GM12878 (cell line): Measurements from ENCODE around the gene SUGCT.
"Not testable (repeated sequence)": the region's sequence is repeated elsewhere in the genome, so short reads cannot be mapped to it uniquely, and the experiment has no call there.

ENCODE experiments used
- CTCF ChIP-seq, 3 experiments: IDR thresholded peaks in 2 of 3; conservative IDR thresholded peaks in 1 of 3; 2 replicates each; pipeline ENCODE4 v1.5.1; 2011; ENCODE audit warnings: low read depth in 3 of 3, low read length in 3 of 3, mild to moderate bottlenecking in 3 of 3, control low read depth in 2 of 3, moderate library complexity in 2 of 3, inconsistent platforms in 1 of 3, mixed read lengths in 1 of 3; ENCODE audit not compliant: control insufficient read depth in 2 of 3, insufficient read depth in 1 of 3; ENCODE audit errors: extremely low read depth in 1 of 3
- GABPA ChIP-seq: IDR thresholded peaks from 2 replicates; pipeline ENCODE4 v1.6.1; 2014; ENCODE audit warnings: antibody characterized with exemption, low read depth, mild to moderate bottlenecking, inconsistent platforms
- NFYB ChIP-seq: IDR thresholded peaks from 2 replicates; pipeline ENCODE4 v1.6.1; 2011; ENCODE audit warnings: low read depth, mild to moderate bottlenecking, low read length, improper control_type of control experiment, moderate library complexity; ENCODE audit not compliant: insufficient read depth
- POLR2AphosphoS5 ChIP-seq: IDR thresholded peaks from 2 replicates; pipeline ENCODE4 v1.6.1; 2011; ENCODE audit warnings: mild to moderate bottlenecking, low read length, inconsistent platforms
- SMC3 ChIP-seq: IDR thresholded peaks from 2 replicates; pipeline ENCODE4 v1.6.1; 2011; ENCODE audit warnings: low read length, improper control_type of control experiment, borderline replicate concordance
- SP1 ChIP-seq: IDR thresholded peaks from one replicate; pipeline ENCODE4 v1.6.1; 2011; ENCODE audit warnings: low read depth, low read length
- TARDBP ChIP-seq: IDR thresholded peaks from 2 replicates; pipeline ENCODE4 v1.6.1; 2016; ENCODE audit warnings: borderline replicate concordance
- USF2 ChIP-seq: IDR thresholded peaks from 2 replicates; pipeline ENCODE4 v1.6.1; 2011; ENCODE audit warnings: low read depth, low read length, improper control_type of control experiment, borderline replicate concordance

- not testable (repeated sequence) for TF ChIP-seq CTCF (IDR thresholded peaks at IDR 0.05 in 2 of 3, conservative IDR thresholded peaks at IDR 0.05 in 1 of 3; ENCODE audit: control insufficient read depth in 2 of 3, extremely low read depth in 1 of 3, insufficient read depth in 1 of 3, low read depth in 3 of 3, low read length in 3 of 3); GABPA; TARDBP; POLR2AphosphoS5; SP1; SMC3; USF2
- TF ChIP-seq NFYB, result 0 out of 2 replicates have a peak, but pooled peaks have one; percentile 21
Observed at GRCh38 chr7:40627361-40627760, 492.6 kb downstream of the SUGCT start.
